Caco-2 (cell line): ENCODE data around the gene ARMS2. TPM values are rescaled to one million over a fixed set of nuclear protein-coding genes. Genes with fewer than 3 reads are reported as not detected.

ENCODE experiments used
- BruUV-seq: library from RNA; stranded (reverse); fragments of 400-500 nt; replicated peaks from 2 replicates; lab custom pipeline; 2021; lab: Mats Ljungman, UMichigan
- CTCF ChIA-PET: fragments of 300-600 bp; sonication (Branson Sonifier 250); formaldehyde crosslinking; loops from one replicate; lab custom pipeline; 2022; ENCODE audit warnings: antibody characterized with exemption; lab: Charles Lee
- POLR2A ChIA-PET: fragments of 300-600 bp; sonication (Branson Sonifier 250); formaldehyde crosslinking; loops from one replicate; lab custom pipeline; 2022; ENCODE audit warnings: antibody characterized with exemption; lab: Charles Lee
- DNase-seq, 2 experiments: peaks; one replicate each; pipeline versions ENCODE4 v3.0.0 to v3.0.0-alpha.2; 2020 to 2022
- H3K27me3 ChIP-seq: replicated peaks from 2 replicates; pipeline ENCODE4 v1.6.0; 2011; ENCODE audit warnings: low read length; ENCODE audit not compliant: control insufficient read depth, insufficient read depth
- H3K36me3 ChIP-seq: 2 replicates; pipeline ENCODE4 v1.5.1; 2011; ENCODE audit warnings: low read length; ENCODE audit not compliant: control insufficient read depth, insufficient read depth
- H3K4me1 ChIP-seq: fragments of 250-450 bp; sonication (Bioruptor Pico); 2 replicates; pipeline ENCODE4 v1.5.1; 2020; ENCODE audit warnings: mild to moderate bottlenecking
- H3K4me3 ChIP-seq: 2 replicates; pipeline ENCODE4 v1.5.1; 2011; ENCODE audit warnings: low read depth, mild to moderate bottlenecking, control low read depth, low read length
- H3K9me3 ChIP-seq: fragments of 250-450 bp; sonication (Bioruptor Pico); 2 replicates; pipeline ENCODE4 v1.5.1; 2020; ENCODE audit warnings: mild to moderate bottlenecking, moderate library complexity
- H3K27ac Mint-ChIP-seq: one replicate; pipeline ENCODE4 v1.8.0; 2022; ENCODE audit warnings: mixed read lengths; ENCODE audit not compliant: unreplicated experiment
- H3K27me3 Mint-ChIP-seq: one replicate; pipeline ENCODE4 v1.8.0; 2022; ENCODE audit warnings: mixed read lengths; ENCODE audit not compliant: insufficient read depth, unreplicated experiment
- H3K36me3 Mint-ChIP-seq: one replicate; pipeline ENCODE4 v1.8.0; 2022; ENCODE audit warnings: mild to moderate bottlenecking, mixed read lengths; ENCODE audit not compliant: insufficient read depth, unreplicated experiment
- H3K4me1 Mint-ChIP-seq: one replicate; pipeline ENCODE4 v1.8.0; 2022; ENCODE audit warnings: low read depth, mixed read lengths; ENCODE audit not compliant: unreplicated experiment
- H3K4me3 Mint-ChIP-seq: one replicate; pipeline ENCODE4 v1.8.0; 2022; ENCODE audit warnings: mild to moderate bottlenecking, moderate library complexity, mixed read lengths; ENCODE audit not compliant: unreplicated experiment
- H3K9me3 Mint-ChIP-seq: one replicate; pipeline ENCODE4 v1.8.0; 2022; ENCODE audit warnings: mixed read lengths; ENCODE audit not compliant: unreplicated experiment
- intact Hi-C: fragments of 100-400 bp; cut with micrococcal nuclease; formaldehyde crosslinking; loops from one replicate; pipeline ENCODE4 v1.10.0; 2022; ENCODE audit not compliant: unreplicated experiment
- total RNA-seq: library from RNA; stranded (reverse); gene quantifications from 2 replicates; pipeline ENCODE4 v1.2.3, GENCODE V29; 2022
- TF ChIP-seq, protein P1 (sequence below), 2 experiments: fragments of 200-600 bp in 1 of 2; IDR thresholded peaks; 1 replicate in 1 of 2; 2 replicates in 1 of 2; pipeline versions ENCODE4 v1.5.1 to v1.8.0; 2011 to 2022; ENCODE audit warnings: antibody characterized with exemption in 1 of 2, control low read depth in 1 of 2, inconsistent platforms in 1 of 2, low read depth in 1 of 2, low read length in 1 of 2, mild to moderate bottlenecking in 1 of 2, moderate library complexity in 1 of 2; ENCODE audit not compliant: insufficient read depth in 1 of 2, severe bottlenecking in 1 of 2, unreplicated experiment in 1 of 2

The ARMS2 gene
- total RNA-seq, 1 experiment from 2014 or later: not detected

DNA sequence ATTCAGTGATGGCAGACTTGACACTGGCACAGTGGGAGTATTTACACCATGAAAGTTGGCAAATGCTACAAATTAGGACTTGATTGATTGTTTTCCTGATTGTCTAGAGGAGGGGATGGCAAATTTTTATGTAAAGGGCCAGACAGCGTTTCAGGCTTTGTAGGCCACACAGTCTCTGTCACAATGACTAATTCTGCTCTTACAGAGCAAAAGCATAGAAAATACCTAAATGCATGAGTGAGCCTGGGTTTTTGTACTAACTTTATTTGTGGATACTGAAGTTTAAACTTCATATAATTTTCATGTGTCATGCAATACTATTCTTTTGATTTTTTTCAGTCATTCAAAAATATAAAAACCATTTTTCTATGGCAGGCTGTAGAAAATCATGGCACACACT is 9.0 kb upstream of the ARMS2 start:
- TF ChIP-seq, protein P1, sequence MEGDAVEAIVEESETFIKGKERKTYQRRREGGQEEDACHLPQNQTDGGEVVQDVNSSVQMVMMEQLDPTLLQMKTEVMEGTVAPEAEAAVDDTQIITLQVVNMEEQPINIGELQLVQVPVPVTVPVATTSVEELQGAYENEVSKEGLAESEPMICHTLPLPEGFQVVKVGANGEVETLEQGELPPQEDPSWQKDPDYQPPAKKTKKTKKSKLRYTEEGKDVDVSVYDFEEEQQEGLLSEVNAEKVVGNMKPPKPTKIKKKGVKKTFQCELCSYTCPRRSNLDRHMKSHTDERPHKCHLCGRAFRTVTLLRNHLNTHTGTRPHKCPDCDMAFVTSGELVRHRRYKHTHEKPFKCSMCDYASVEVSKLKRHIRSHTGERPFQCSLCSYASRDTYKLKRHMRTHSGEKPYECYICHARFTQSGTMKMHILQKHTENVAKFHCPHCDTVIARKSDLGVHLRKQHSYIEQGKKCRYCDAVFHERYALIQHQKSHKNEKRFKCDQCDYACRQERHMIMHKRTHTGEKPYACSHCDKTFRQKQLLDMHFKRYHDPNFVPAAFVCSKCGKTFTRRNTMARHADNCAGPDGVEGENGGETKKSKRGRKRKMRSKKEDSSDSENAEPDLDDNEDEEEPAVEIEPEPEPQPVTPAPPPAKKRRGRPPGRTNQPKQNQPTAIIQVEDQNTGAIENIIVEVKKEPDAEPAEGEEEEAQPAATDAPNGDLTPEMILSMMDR (IDR thresholded peaks at IDR 0.05; ENCODE audit: insufficient read depth in 1 of 2, low read depth in 1 of 2, low read length in 1 of 2, severe bottlenecking in 1 of 2, unreplicated experiment in 1 of 2): no peak

DNA sequence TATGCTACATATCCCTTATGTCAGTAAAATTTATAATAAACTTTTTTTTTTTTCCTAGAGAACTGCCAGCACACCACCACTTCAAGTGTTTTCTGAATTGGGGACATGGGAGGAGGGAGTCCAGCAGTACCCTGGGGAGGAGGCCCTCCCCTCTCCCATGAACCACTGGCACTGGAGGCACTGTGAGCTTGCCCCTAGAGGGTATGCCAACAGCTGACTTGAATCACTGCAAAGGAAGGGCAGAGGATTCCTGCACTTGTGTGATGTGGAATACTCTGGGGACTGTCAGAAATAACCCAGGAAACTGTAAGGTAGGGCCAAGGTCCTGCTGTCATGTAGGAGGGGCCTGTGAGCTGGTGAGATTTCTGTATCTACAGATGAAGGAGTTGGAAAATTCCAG is 8.5 kb upstream of the ARMS2 start:
- Mint-ChIP-seq H3K4me3 (no peak overlapping the region), H3K4me1 (peaks cover 12% of the 10 kb centered on the region), H3K36me3 (peaks cover 6% of the 10 kb centered on the region), H3K27ac (no peak overlapping the region), H3K27me3 (no peaks in the 10 kb centered on the region), H3K9me3 (no peaks in the 10 kb centered on the region)
- TF ChIP-seq, protein P1 (IDR thresholded peaks at IDR 0.05; ENCODE audit: insufficient read depth in 1 of 2, low read depth in 1 of 2, low read length in 1 of 2, severe bottlenecking in 1 of 2, unreplicated experiment in 1 of 2): no peak
- no peaks in the 10 kb centered on the region for H3K9me3 ChIP-seq
- H3K27me3 ChIP-seq: no peaks in the 10 kb centered on the region
- intact Hi-C loops: no loop called here
- ChIA-PET POLR2A (no interaction called here), CTCF (no interaction called here)
- no peak for DNase-seq
- no peak overlapping the region for H3K4me3 ChIP-seq
- peaks cover 8% of the 10 kb centered on the region; the same call in 1 of the 2 replicates for H3K4me1 ChIP-seq
- no peaks in the 10 kb centered on the region for H3K36me3 ChIP-seq
- BruUV-seq: no TSS peak

More for the DNA sequence above, 9.0 kb upstream of the ARMS2 start:
- no peaks in the 10 kb centered on the region for H3K36me3 ChIP-seq
- DNase-seq: no peak
- no peaks in the 10 kb centered on the region for H3K27me3 Mint-ChIP-seq
- peaks cover 6% of the 10 kb centered on the region for H3K36me3 Mint-ChIP-seq
- ChIA-PET CTCF (no interaction called here), POLR2A (no interaction called here)
- H3K9me3 ChIP-seq: no peaks in the 10 kb centered on the region
- no peak overlapping the region for H3K4me3 ChIP-seq
- BruUV-seq: no TSS peak
- H3K4me3 Mint-ChIP-seq: no peak overlapping the region
- intact Hi-C loops: no loop called here
- peaks cover 8% of the 10 kb centered on the region; the same call in 1 of the 2 replicates for H3K4me1 ChIP-seq
- H3K4me1 Mint-ChIP-seq: peaks cover 12% of the 10 kb centered on the region
- no peaks in the 10 kb centered on the region for H3K27me3 ChIP-seq
- H3K27ac Mint-ChIP-seq: no peak overlapping the region
- H3K9me3 Mint-ChIP-seq: no peaks in the 10 kb centered on the region

DNA sequence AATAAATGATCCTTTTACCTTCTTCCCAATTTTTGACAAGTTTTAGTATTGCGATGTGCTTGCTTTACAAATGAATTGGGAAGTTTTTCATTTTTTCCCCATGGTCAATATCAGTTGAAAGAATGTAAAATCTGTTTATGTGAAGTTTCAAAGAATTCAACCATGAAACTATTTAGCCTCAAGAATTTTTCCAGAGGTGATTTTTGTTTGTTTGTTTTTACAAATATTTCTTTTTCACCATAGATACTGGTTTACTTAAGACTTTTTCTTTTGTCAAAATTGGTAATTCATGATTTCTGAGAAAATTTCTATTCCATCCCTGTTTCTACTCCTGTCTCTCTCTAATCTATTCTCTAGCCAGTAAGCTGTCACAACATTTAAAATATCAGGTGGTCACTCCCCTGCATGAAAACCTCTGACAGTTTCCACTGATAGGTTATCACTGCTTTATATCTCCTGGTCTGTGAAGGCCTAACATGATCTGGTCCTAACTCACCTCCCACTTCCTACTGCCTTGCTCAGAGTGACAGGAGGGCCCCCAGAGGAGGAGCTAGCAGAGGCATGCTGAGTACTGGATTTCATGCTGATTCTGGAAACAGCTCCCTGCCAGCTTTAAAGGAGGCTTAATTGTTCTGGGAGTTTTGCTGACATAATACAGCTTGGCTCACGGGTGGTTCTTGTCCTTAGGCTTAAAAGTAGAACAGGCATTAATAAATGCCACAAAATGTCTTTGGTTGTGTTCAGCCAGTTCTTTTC is 7.6 kb upstream of the ARMS2 start:
- POLR2A ChIA-PET: no interaction called here
- BruUV-seq: no TSS peak
- Histone ChIP-seq H3K9me3 (no peaks in the 10 kb centered on the region), H3K4me1 (peaks cover 8% of the 10 kb centered on the region; the same call in 1 of the 2 replicates), H3K36me3 (no peaks in the 10 kb centered on the region), H3K27me3 (no peaks in the 10 kb centered on the region), H3K4me3 (no peak overlapping the region)
- Mint-ChIP-seq H3K27me3 (no peaks in the 10 kb centered on the region), H3K4me3 (no peak overlapping the region), H3K9me3 (no peaks in the 10 kb centered on the region), H3K27ac (no peak overlapping the region), H3K36me3 (peaks cover 6% of the 10 kb centered on the region), H3K4me1 (peaks cover 10% of the 10 kb centered on the region)
- CTCF ChIA-PET: interaction anchor here (0.6 to 1.0 kb wide), 3 partner anchors 119 to 202 kb away, joined by 3 to 4 read pairs (median 3); no protein-coding TSS in a partner anchor
- TF ChIP-seq, protein P1 (IDR thresholded peaks at IDR 0.05; ENCODE audit: insufficient read depth in 1 of 2, low read depth in 1 of 2, low read length in 1 of 2, severe bottlenecking in 1 of 2, unreplicated experiment in 1 of 2): no peak
- intact Hi-C loops: no loop called here
- peak; percentile 47 to 52 for DNase-seq
